Spinal cord (tissue), 10 donors: ENCODE measurements around the gene UQCC3. TPM values are rescaled to one million over a fixed set of nuclear protein-coding genes. Genes with fewer than 3 reads are reported as not detected.
"Not testable (repeated sequence)": the region's sequence is repeated elsewhere in the genome, so short reads cannot be mapped to it uniquely, and the experiment has no call there.

Source experiments
- DNase-seq, 6 donors: peaks; one replicate each; pipeline versions ENCODE4 v3.0.0 to v3.0.0-alpha.2; 2013 to 2015; ENCODE audit warnings: low spot score in 6 of 6, low read depth in 4 of 6
- H3K27ac ChIP-seq: one replicate; pipeline ENCODE4 v1.5.1; 2013; ENCODE audit warnings: low read depth, low read length, control low read depth
- H3K27me3 ChIP-seq: one replicate; pipeline ENCODE4 v1.6.1; 2013; ENCODE audit warnings: low read length; ENCODE audit not compliant: control insufficient read depth, insufficient read depth
- H3K36me3 ChIP-seq: one replicate; pipeline ENCODE4 v1.6.1; 2013; ENCODE audit warnings: low read length; ENCODE audit not compliant: control insufficient read depth, insufficient read depth
- H3K4me1 ChIP-seq: one replicate; pipeline ENCODE4 v1.6.1; 2013; ENCODE audit warnings: low read length; ENCODE audit not compliant: control insufficient read depth, insufficient read depth
- H3K4me3 ChIP-seq: one replicate; pipeline ENCODE4 v1.5.1; 2013; ENCODE audit warnings: low read depth, low read length, control low read depth
- H3K9me3 ChIP-seq: one replicate; pipeline ENCODE4 v1.6.1; 2013; ENCODE audit warnings: low read length; ENCODE audit not compliant: control insufficient read depth, insufficient read depth
- WGBS: methylation state at CpG from one replicate; pipeline ENCODE4 v1.1.5; 2013; ENCODE audit warnings: missing lambda C conversion rate; ENCODE audit not compliant: insufficient coverage; 5-methylcytosine and 5-hydroxymethylcytosine counted together
- polyA plus RNA-seq, 2 donors: library from polyadenylated mRNA; unstranded; fragments of 120-200 nt; gene quantifications; one replicate each; pipeline ENCODE4 v1.2.1, GENCODE V29; 2013; ENCODE audit not compliant: insufficient read length in 2 of 2
- total RNA-seq, 2 donors: library from RNA; depleted of rRNA in 1 of 2; stranded (reverse); fragments of 120-200 nt in 1 of 2; fragments of >200 nt in 1 of 2; gene quantifications; one replicate each; pipeline versions ENCODE4 v1.2.3 to v1.2.4, GENCODE V29; 2013 to 2014
- donor health status: healthy.

The UQCC3 gene
- total and polyA plus RNA-seq, 4 donors, result 5.4 to 15.2 (median 14.0) TPM

DNA sequence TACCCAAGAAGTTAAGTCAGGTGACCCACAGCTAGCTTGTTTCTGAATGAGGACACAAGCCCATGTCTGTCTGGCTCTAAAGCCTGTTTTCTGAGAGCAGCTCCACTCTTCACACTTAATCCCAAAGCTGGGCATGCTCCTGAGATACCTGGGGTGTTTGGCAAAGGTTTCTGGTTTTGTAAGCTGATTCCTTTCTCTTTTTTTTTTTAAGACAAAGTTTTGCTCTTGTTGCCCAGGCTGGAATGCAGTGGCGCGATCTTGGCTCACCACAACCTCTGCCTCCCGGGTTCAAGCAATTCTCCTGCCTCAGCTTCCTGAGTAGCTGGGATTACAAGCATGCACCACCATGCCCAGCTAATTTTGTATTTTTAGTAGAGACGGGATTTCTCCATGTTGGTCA is 22.2 kb downstream of the UQCC3 start:
- H3K27me3 ChIP-seq, H3K9me3 ChIP-seq, H3K4me3 ChIP-seq, DNase-seq, H3K4me1 ChIP-seq, H3K27ac ChIP-seq: not testable (repeated sequence)
- no CpG with 5 or more reads among the region's 4 CpGs for WGBS
- peaks cover 68% of the 10 kb centered on the region for H3K36me3 ChIP-seq

DNA sequence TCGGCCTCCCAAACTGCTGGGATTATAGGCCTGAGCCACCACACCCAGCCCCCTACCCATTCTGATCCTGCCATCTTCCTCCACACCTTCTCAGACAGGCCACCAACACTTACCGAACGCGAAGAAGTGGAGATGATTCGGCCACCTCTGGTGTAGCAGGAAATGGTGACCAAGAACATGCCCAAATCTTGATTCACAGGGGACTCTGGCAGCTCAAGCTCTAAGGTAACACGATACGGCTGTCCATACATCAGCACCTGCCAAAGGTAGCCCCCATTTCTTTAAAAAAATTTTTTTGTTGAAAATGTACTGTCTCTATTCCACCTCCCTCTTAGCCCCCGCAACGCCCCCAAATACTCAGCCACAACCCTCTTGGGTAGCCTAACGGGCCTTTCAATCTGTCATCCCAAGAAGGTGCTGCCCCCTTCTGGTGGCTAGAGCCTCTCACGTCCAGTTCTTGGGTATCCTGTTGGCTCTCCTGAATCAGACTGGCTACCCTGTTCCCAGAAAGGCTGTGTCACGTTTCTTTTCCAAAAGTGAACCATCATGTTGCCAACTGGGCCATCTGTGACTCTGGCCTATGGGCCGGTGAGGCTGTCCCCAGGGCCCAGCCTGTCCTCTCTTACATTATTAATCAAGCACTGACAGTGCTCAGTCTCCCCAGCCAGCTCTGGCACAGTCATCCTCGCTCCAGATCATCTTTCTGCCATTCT is 23.1 kb downstream of the UQCC3 start:
- no peak overlapping the region for H3K27ac ChIP-seq

DNA sequence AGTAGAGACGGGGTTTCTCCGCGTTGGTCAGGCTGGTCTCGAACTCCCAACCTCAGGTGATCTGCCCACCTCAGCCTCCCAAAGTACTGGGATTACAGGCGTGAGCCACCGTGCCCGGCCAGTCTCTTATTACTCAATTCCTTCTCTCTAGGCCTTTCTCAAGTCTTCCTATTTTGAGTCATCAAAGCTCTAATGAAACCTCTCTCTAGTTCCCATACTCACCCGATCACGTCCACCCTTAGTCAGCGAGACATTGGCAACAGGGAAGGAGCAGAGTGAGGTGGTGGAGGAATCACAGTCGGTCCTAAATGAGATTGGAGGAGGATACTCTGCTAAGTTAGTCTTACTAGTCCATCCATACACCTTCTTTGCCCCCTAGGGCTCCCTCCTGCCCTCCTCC is 30.8 kb downstream of the UQCC3 start:
- 94% methylated on average over 3 of the region's 11 CpGs for WGBS

More for the DNA sequence above, 23.1 kb downstream of the UQCC3 start:
- Histone ChIP-seq H3K27me3 (no peaks in the 10 kb centered on the region), H3K4me1 (peaks cover 7% of the 10 kb centered on the region), H3K36me3 (peaks cover 64% of the 10 kb centered on the region), H3K9me3 (no peaks in the 10 kb centered on the region), H3K4me3 (no peak overlapping the region)
- 52% methylated on average over 12 of the region's 14 CpGs for WGBS
- DNase-seq, result peak in 4 of 6 donors; percentile 47 to 89 (median 72)

DNA sequence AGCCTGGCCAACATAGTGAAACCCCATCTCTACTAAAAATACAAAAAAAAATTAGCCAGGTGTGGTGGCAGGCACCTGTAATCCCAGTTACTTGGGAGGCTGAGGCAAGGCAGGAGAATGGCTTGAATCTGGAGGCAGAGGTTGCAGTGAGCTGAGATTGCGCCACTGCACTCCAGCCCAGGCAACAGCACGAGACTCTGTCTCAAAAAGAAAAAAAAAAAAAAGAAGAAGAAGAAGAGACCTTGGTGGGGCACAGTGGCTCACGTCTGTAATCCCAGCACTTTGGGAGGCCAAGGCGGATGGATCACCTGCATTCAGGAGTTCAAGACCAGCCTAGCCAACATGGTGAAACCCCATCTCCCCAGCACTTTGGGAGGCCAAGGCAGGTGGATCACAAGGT is 32.4 kb downstream of the UQCC3 start:
- WGBS, result 88% methylated on average over 4 of the region's 4 CpGs
- Histone ChIP-seq H3K4me1 (peaks cover 33% of the 10 kb centered on the region), H3K36me3 (peaks cover 51% of the 10 kb centered on the region)
- DNase-seq, H3K27me3 ChIP-seq, H3K9me3 ChIP-seq, H3K4me3 ChIP-seq, H3K27ac ChIP-seq: not testable (repeated sequence)

More for the DNA sequence above, 30.8 kb downstream of the UQCC3 start:
- H3K9me3 ChIP-seq, result no peaks in the 10 kb centered on the region
- peaks cover 18% of the 10 kb centered on the region for H3K4me1 ChIP-seq
- H3K4me3 ChIP-seq, result no peak overlapping the region
- peaks cover 58% of the 10 kb centered on the region for H3K36me3 ChIP-seq
- no peaks in the 10 kb centered on the region for H3K27me3 ChIP-seq
- H3K27ac ChIP-seq, result no peak overlapping the region
- no peak for DNase-seq

DNA sequence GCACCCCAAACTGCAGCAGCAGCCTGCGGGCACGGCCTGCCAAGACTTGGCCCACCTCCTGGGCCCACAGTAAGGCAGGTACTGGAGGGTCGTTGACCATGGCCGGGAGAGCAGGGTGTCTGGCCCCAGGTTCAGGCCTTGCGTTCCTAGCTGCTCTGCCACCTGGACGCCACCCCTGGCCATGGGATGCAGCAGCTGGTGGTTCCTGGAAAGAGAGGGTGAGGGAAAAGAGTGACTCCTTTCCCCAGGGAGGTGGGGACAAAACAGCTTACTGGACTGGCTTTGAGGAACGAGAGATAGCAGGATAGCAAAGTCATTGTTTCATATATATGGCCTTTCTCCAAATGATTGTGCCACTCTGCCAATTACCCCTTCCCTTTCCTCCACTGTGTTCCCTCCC is 33.9 kb downstream of the UQCC3 start:
- DNase-seq, result no peak
- no peaks in the 10 kb centered on the region for H3K27me3 ChIP-seq
- no peaks in the 10 kb centered on the region for H3K9me3 ChIP-seq
- 41% methylated on average over 6 of the region's 7 CpGs for WGBS
- H3K27ac ChIP-seq, result peak overlapping the region; percentile 54
- H3K4me1 ChIP-seq, result peaks cover 44% of the 10 kb centered on the region
- peaks cover 45% of the 10 kb centered on the region for H3K36me3 ChIP-seq
- H3K4me3 ChIP-seq, result peak overlapping the region; percentile 83

DNA sequence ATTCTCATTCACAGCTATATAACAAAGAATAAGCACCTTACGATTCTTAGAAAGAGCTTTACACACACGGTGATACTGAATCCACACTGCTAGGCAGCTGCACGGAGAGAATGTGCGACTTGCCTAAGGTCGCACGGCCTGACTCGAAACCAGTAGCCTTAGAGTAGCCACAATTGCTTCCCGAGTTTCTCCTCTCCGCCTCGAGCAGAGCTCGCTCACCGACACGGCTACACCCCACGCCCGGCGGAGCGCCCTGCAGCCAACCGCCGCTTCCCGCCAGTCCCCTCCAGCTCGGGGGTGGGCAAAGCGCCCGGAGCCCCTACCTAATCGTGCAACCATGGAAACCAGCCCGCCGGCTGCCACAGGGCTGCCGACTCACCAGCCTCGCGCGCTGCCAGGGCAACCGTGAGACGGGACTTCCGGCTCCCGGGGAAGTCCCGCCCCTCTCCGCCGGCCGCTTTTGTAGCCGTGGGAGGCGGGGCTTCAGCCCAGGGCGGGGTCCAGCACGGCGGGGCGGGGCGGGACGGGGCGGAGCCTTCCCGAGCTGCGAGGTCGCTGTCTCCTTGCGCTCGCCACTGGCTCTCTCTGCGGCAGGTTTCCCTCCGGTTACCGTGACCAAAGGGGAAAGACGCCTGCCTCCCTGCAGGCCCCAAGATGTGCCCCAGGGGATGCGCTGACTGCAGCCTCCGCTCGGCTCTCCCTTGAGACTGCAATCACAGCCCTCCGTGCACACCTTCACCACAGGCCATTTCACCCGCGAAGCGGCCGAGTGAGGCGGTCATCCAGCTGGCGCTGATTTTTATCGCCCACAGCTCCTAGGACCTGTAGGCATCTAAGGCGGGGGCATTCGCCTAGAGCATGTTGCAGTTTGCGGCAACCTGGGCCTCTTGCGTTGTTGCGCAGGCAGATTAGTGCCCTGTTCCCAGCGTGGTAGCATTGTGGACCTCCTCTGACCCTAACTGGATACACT is 34.7 kb downstream of the UQCC3 start:
- H3K9me3 ChIP-seq, result no peaks in the 10 kb centered on the region
- H3K36me3 ChIP-seq, result peaks cover 46% of the 10 kb centered on the region
- peaks cover 47% of the 10 kb centered on the region for H3K4me1 ChIP-seq
- H3K27me3 ChIP-seq, result no peaks in the 10 kb centered on the region
- WGBS, result under 1% methylated on average over 73 of the region's 73 CpGs
- peak overlapping the region; percentile 98 for H3K27ac ChIP-seq
- peak in 5 of 6 donors; percentile 90 to 98 (median 95) for DNase-seq
- H3K4me3 ChIP-seq, result peak overlapping the region; percentile 83

DNA sequence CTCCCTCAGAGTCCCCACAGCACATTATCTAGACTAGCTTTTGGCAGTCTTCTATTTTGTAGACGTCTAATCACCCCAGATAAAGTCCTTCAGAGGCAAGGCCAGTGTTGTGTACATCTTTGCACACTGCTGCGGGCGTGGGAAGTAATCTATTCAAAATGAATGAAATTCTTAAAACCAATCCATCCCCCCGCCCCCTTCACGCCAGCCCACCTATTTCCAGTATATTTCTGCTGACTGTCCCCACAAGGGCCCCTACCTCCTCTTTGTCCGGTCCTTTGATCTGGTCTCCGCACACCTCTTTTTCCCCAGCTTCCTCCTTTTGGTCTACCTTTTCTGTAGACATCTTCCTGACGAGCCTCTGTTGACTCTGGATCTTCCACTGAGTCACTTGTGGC is 35.4 kb downstream of the UQCC3 start:
- Histone ChIP-seq H3K27me3 (no peaks in the 10 kb centered on the region), H3K36me3 (peaks cover 48% of the 10 kb centered on the region), H3K9me3 (no peaks in the 10 kb centered on the region), H3K4me1 (peaks cover 47% of the 10 kb centered on the region), H3K27ac (peak overlapping the region; percentile 98), H3K4me3 (peak overlapping the region; percentile 83)
- WGBS, result 16% methylated on average over 5 of the region's 8 CpGs
- no peak for DNase-seq

DNA sequence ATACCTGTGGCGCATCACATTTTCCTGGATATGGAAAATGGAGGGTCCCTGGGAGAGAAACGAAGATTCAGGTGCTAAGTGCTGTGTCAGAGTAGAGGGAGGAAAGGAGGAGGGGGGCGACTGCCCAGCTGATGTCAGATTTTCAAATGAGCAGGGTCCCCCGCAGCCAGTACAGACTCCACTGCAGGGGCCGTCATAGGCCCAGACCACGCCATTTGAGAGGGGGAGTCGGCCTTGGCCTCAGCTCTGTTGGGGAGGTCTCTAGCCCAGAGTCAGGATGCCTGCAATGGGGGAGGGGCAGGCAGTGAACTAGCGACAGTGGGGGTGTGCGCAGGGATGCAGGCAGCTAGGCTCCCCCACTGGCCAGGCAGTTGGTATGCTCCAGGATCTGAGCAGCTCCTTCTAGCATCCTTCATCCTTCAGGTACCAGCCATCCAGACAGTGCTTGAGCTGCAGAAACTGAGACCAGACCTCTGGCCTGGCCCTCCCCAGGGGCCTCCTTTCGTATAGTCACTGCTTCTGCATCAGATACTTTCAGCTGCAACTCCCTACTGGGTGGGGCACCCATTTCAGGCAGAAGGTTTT is 35.9 kb downstream of the UQCC3 start, which contains the start of the genes BSCL2 and GNG3:
BSCL2 (minus strand) TSS at position 148 of the 585 bp plus-strand sequence. CDS start 229 bp downstream, outside the sequence.
GNG3 (plus strand) TSS at position 400 of the 585 bp plus-strand sequence. CDS start 620 bp downstream, outside the sequence.
- H3K4me1 ChIP-seq, result peaks cover 47% of the 10 kb centered on the region
- H3K27me3 ChIP-seq, result no peaks in the 10 kb centered on the region
- peaks cover 47% of the 10 kb centered on the region for H3K36me3 ChIP-seq
- DNase-seq, result peak; percentile 77 to 100 (median 94)
- 27% methylated on average over 8 of the region's 10 CpGs for WGBS
- H3K4me3 ChIP-seq, result peak within 1 kb of the TSS; percentile 83
- H3K27ac ChIP-seq, result peak within 1 kb of the TSS; percentile 98
- no peaks in the 10 kb centered on the region for H3K9me3 ChIP-seq

DNA sequence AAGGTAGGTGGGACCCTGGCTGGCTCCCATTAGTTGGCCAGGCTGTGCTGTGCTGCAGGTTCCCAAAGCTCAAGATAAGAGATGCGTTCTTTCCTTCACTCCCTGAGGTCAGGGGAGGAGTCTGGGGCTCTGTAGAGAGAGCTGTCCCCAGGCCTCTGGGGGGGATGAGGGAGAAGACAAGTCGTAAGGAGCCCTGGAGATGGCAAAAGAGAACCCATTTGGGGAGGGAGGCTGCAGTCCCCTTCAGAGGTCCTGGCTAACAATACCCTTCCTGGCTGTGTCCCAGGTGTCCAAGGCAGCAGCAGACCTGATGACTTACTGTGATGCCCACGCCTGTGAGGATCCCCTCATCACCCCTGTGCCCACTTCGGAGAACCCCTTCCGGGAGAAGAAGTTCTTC is 36.9 kb downstream of the UQCC3 start:
- H3K36me3 ChIP-seq, result peaks cover 37% of the 10 kb centered on the region
- peak overlapping the region; percentile 98 for H3K27ac ChIP-seq
- 52% methylated on average over 4 of the region's 5 CpGs for WGBS
- H3K4me3 ChIP-seq, result peak overlapping the region; percentile 83
- DNase-seq, result peak in 1 of 6 donors; percentile 26
- no peaks in the 10 kb centered on the region for H3K9me3 ChIP-seq
- H3K4me1 ChIP-seq, result peaks cover 47% of the 10 kb centered on the region
- no peaks in the 10 kb centered on the region for H3K27me3 ChIP-seq
